ENCODE measurements around the gene EXD3. TPM values are rescaled to one million over a fixed set of nuclear protein-coding genes. Genes with fewer than 3 reads are reported as not detected.

The EXD3 gene
- total and polyA plus RNA-seq, 2 donors (not counting 1 experiment from before 2014, with no cell fraction given) = 2.6 to 13.0 TPM

- TF ChIP-seq, protein P1, sequence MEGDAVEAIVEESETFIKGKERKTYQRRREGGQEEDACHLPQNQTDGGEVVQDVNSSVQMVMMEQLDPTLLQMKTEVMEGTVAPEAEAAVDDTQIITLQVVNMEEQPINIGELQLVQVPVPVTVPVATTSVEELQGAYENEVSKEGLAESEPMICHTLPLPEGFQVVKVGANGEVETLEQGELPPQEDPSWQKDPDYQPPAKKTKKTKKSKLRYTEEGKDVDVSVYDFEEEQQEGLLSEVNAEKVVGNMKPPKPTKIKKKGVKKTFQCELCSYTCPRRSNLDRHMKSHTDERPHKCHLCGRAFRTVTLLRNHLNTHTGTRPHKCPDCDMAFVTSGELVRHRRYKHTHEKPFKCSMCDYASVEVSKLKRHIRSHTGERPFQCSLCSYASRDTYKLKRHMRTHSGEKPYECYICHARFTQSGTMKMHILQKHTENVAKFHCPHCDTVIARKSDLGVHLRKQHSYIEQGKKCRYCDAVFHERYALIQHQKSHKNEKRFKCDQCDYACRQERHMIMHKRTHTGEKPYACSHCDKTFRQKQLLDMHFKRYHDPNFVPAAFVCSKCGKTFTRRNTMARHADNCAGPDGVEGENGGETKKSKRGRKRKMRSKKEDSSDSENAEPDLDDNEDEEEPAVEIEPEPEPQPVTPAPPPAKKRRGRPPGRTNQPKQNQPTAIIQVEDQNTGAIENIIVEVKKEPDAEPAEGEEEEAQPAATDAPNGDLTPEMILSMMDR (conservative IDR thresholded peaks at IDR 0.05 in 1 of 2, IDR thresholded peaks at IDR 0.05 in 1 of 2; ENCODE audit: low read depth in 1 of 2, low read length in 2 of 2) = no peak
- no peak for TF ChIP-seq EZH2 (IDR thresholded peaks at IDR 0.05; ENCODE audit: low read length, missing control alignments)
- Histone ChIP-seq H3K4me1 (ENCODE audit: control insufficient read depth, extremely low read depth, insufficient read depth, low read length) (no peaks in the 10 kb centered on the region), H3K4me3 (replicated peaks in 1 of 4; ENCODE audit: control extremely low read depth in 1 of 4, insufficient read depth in 1 of 4, low read depth in 3 of 4, low read length in 4 of 4) (no peak overlapping the region), H2AFZ (ENCODE audit: low read length) (no peak overlapping the region), H3K79me2 (ENCODE audit: control insufficient read depth, insufficient read depth, low read length) (no peaks in the 10 kb centered on the region), H3K4me2 (ENCODE audit: extremely low read depth, insufficient read depth, low read length) (no peak overlapping the region), H4K20me1 (ENCODE audit: control insufficient read depth, extremely low read depth, insufficient read depth, low read length) (no peaks in the 10 kb centered on the region), H3K9me3 (ENCODE audit: control insufficient read depth, insufficient read depth, low read depth, low read length) (peaks cover 3% of the 10 kb centered on the region), H3K27me3 (ENCODE audit: control insufficient read depth, insufficient read depth, low read length) (no peaks in the 10 kb centered on the region), H3K36me3 (ENCODE audit: control insufficient read depth, insufficient read depth, low read length) (no peaks in the 10 kb centered on the region), H3K27ac (ENCODE audit: insufficient read depth, low read length) (no peak overlapping the region), H3K9ac (ENCODE audit: insufficient read depth, low read length) (no peak overlapping the region)
- DNase-seq (ENCODE audit: low read depth in 2 of 2) = peak in 1 of 2 donors; percentile 18
These were observed 65.8 kb downstream of the EXD3 start for GRCh38 chr9:137357166-137357565.

DNA sequence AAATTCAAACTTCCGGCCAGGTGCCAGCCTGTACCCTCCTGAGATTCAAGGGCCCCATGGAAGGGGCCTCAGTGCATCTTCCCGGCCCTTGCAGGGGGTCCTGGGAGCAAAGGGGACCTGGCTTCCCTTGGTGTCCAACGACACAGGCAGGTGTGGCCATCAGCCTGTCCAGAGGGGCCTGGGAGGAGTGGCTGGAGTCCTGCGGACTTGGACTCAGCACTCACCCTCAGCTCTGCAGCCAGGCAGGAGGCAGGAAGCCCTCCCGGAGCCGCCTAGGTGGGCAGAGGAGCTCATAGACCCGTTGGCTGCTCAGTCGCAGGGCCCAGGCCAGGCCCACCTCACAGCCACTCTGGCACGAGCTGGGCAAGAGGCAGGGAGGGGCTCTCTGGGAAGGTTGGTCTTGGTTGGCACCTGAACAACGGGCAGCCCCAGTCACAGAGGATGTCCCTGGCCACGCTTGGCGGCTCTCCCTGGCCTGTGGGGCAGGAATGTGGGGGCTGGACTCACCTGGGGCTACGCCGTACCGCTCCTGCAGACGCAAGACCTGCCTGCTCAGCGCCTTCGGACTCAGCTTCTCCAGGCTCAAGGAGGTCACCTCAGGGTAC lies 67.1 kb downstream of the EXD3 start:
- H2AFZ ChIP-seq (ENCODE audit: low read length) = no peak overlapping the region
- H3K27ac ChIP-seq (ENCODE audit: insufficient read depth, low read length) = no peak overlapping the region
- H3K9me3 ChIP-seq (ENCODE audit: control insufficient read depth, insufficient read depth, low read depth, low read length) = peaks cover 3% of the 10 kb centered on the region
- H3K79me2 ChIP-seq (ENCODE audit: control insufficient read depth, insufficient read depth, low read length) = no peaks in the 10 kb centered on the region
- TF ChIP-seq EZH2 (IDR thresholded peaks at IDR 0.05; ENCODE audit: low read length, missing control alignments) = no peak
- TF ChIP-seq, protein P1 (conservative IDR thresholded peaks at IDR 0.05 in 1 of 2, IDR thresholded peaks at IDR 0.05 in 1 of 2; ENCODE audit: low read depth in 1 of 2, low read length in 2 of 2) = no peak
- no peaks in the 10 kb centered on the region for H4K20me1 ChIP-seq (ENCODE audit: control insufficient read depth, extremely low read depth, insufficient read depth, low read length)
- no peak overlapping the region for H3K9ac ChIP-seq (ENCODE audit: insufficient read depth, low read length)
- H3K36me3 ChIP-seq (ENCODE audit: control insufficient read depth, insufficient read depth, low read length) = no peaks in the 10 kb centered on the region
- no peak for DNase-seq (ENCODE audit: low read depth in 2 of 2)
- H3K4me3 ChIP-seq (replicated peaks in 1 of 4; ENCODE audit: control extremely low read depth in 1 of 4, insufficient read depth in 1 of 4, low read depth in 3 of 4, low read length in 4 of 4) = no peak overlapping the region
- no peak overlapping the region for H3K4me2 ChIP-seq (ENCODE audit: extremely low read depth, insufficient read depth, low read length)
- no peaks in the 10 kb centered on the region for H3K4me1 ChIP-seq (ENCODE audit: control insufficient read depth, extremely low read depth, insufficient read depth, low read length)
- no peaks in the 10 kb centered on the region for H3K27me3 ChIP-seq (ENCODE audit: control insufficient read depth, insufficient read depth, low read length)

GRCh38 chr9:137354845-137355760 lies 67.9 kb downstream of the EXD3 start:
- Histone ChIP-seq H3K27ac (ENCODE audit: insufficient read depth, low read length) (no peak overlapping the region), H3K4me3 (replicated peaks in 1 of 4; ENCODE audit: control extremely low read depth in 1 of 4, insufficient read depth in 1 of 4, low read depth in 3 of 4, low read length in 4 of 4) (no peak overlapping the region), H2AFZ (ENCODE audit: low read length) (no peak overlapping the region), H3K27me3 (ENCODE audit: control insufficient read depth, insufficient read depth, low read length) (no peaks in the 10 kb centered on the region), H3K4me1 (ENCODE audit: control insufficient read depth, extremely low read depth, insufficient read depth, low read length) (no peaks in the 10 kb centered on the region), H4K20me1 (ENCODE audit: control insufficient read depth, extremely low read depth, insufficient read depth, low read length) (no peaks in the 10 kb centered on the region), H3K79me2 (ENCODE audit: control insufficient read depth, insufficient read depth, low read length) (no peaks in the 10 kb centered on the region), H3K36me3 (ENCODE audit: control insufficient read depth, insufficient read depth, low read length) (no peaks in the 10 kb centered on the region), H3K4me2 (ENCODE audit: extremely low read depth, insufficient read depth, low read length) (no peak overlapping the region), H3K9me3 (ENCODE audit: control insufficient read depth, insufficient read depth, low read depth, low read length) (peaks cover 3% of the 10 kb centered on the region), H3K9ac (ENCODE audit: insufficient read depth, low read length) (no peak overlapping the region)
- peak in 1 of 2 donors; percentile 10 for DNase-seq (ENCODE audit: low read depth in 2 of 2)
- TF ChIP-seq EZH2 (IDR thresholded peaks at IDR 0.05; ENCODE audit: low read length, missing control alignments) = no peak
- TF ChIP-seq, protein P1 (conservative IDR thresholded peaks at IDR 0.05 in 1 of 2, IDR thresholded peaks at IDR 0.05 in 1 of 2; ENCODE audit: low read depth in 1 of 2, low read length in 2 of 2) = no peak
